ENCODE data around the gene UNC45A. TPM values are rescaled to one million over a fixed set of nuclear protein-coding genes. Genes with fewer than 3 reads are reported as not detected.

UNC45A gene
- total RNA-seq, 4 donors from 2014 or later: 38.7 to 76.0 (median 64.2) TPM

DNA sequence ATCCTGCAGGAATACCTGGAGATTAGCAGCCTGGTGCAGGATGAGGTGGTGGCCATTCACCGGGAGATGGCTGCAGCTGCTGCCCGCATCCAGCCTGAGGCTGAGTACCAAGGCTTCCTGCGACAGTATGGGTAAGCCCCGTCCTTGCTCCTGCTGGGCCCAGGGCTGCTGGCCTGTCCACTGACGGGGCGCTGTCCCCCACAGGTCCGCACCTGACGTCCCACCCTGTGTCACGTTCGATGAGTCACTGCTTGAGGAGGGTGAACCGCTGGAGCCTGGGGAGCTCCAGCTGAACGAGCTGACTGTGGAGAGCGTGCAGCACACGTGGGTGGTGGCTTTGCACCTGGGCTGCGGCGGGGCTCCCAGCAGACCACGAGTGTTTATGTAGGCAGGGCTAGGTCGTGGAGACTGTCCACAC is 45.8 kb upstream of the UNC45A start:
- Histone ChIP-seq H3K36me3 (peaks cover 16 to 64% (median 29%) of the 10 kb centered on the region in 3 donors), H3K4me1 (peaks cover 18 to 27% (median 23%) of the 10 kb centered on the region in 3 donors), H3K27ac (no peak overlapping the region), H3K27me3 (no peaks in the 10 kb centered on the region), H3K9me3 (no peaks in the 10 kb centered on the region), H3K4me3 (no peak overlapping the region)
- 92% methylated on average over 2 of the region's 18 CpGs; no CpG with 5 or more reads in 1 of the 2 donors for WGBS, 2 donors
- DNase-seq: no peak
- TF ChIP-seq POLR2A (IDR thresholded peaks at IDR 0.05): no peak
- no peak for TF ChIP-seq CTCF (IDR thresholded peaks at IDR 0.05)
- intact Hi-C loops (cut with DNase I): loop anchor here (5.0 to 10.0 kb wide), 2 partner anchors 175 to 242 kb away; partner anchors contain the start of gene BLM

DNA sequence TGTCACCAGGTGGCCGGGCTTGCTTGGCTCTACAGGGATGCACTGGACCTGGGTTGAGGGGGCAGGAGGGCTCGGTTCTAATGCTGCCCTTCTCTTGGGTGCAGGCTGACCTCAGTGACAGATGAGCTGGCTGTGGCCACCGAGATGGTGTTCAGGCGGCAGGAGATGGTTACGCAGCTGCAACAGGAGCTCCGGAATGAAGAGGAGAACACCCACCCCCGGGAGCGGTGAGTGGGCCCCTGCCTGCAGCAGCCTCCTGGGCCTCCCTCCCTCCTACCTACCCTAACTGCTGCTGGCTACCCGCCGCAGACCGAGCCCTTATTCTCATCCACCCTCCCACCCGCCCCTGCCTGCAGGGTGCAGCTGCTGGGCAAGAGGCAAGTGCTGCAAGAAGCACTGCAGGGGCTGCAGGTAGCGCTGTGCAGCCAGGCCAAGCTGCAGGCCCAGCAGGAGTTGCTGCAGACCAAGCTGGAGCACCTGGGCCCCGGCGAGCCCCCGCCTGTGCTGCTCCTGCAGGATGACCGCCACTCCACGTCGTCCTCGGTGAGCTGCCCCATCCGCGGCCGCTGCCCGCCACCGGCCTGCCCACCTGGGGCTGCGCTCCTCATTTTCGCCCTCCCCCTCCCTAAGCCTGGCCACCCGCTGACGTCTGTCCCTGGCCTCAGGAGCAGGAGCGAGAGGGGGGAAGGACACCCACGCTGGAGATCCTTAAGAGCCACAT is 45.2 kb upstream of the UNC45A start:
- peaks cover 16 to 69% (median 29%) of the 10 kb centered on the region in 3 donors for H3K36me3 ChIP-seq
- H3K27me3 ChIP-seq: no peaks in the 10 kb centered on the region
- no peak for DNase-seq
- H3K27ac ChIP-seq: no peak overlapping the region
- no peak for TF ChIP-seq CTCF (IDR thresholded peaks at IDR 0.05)
- no peak for TF ChIP-seq POLR2A (IDR thresholded peaks at IDR 0.05)
- peaks cover 16 to 21% (median 17%) of the 10 kb centered on the region in 3 donors for H3K4me1 ChIP-seq
- no peak overlapping the region for H3K4me3 ChIP-seq
- H3K9me3 ChIP-seq: no peaks in the 10 kb centered on the region
- 87% methylated on average over 17 of the region's 31 CpGs; no CpG with 5 or more reads in 1 of the 2 donors for WGBS, 2 donors
- intact Hi-C loops (cut with DNase I): loop anchor here (5.0 to 10.0 kb wide), 2 partner anchors 175 to 243 kb away; partner anchors contain the start of gene BLM

DNA sequence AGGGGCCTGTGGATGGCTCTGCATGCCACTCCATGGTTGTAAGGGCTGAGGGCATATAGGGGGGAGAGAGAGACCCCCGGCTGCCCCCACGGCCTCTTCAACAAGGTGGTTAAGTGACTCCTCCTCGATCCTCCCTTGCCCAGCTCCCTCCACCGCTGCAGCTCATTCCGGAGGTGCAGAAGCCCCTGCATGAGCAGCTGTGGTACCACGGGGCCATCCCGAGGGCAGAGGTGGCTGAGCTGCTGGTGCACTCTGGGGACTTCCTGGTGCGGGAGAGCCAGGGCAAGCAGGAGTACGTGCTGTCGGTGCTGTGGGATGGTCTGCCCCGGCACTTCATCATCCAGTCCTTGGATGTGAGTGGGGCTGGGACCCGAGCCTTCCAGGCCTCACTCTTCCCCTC is 44.2 kb upstream of the UNC45A start:
- no peak for DNase-seq
- no CpG with 5 or more reads among the region's 12 CpGs for WGBS, 2 donors

GRCh38 chr15:90891346-90891949 is 43.6 kb upstream of the UNC45A start:
- H3K27ac ChIP-seq: no peak overlapping the region
- no peaks in the 10 kb centered on the region for H3K9me3 ChIP-seq
- no peak overlapping the region for H3K4me3 ChIP-seq
- H3K4me1 ChIP-seq: peaks cover under 1 to 6% (median 3%) of the 10 kb centered on the region in 3 donors
- H3K27me3 ChIP-seq: no peaks in the 10 kb centered on the region
- TF ChIP-seq CTCF (IDR thresholded peaks at IDR 0.05) (no peak), POLR2A (IDR thresholded peaks at IDR 0.05) (no peak)
- DNase-seq: no peak
- intact Hi-C loops (cut with DNase I): no loop called here
- WGBS, 2 donors: 100% methylated on average over 1 of the region's 8 CpGs; no CpG with 5 or more reads in 1 of the 2 donors
- peaks cover 16 to 78% (median 29%) of the 10 kb centered on the region in 3 donors for H3K36me3 ChIP-seq

More for the DNA sequence above, 44.2 kb upstream of the UNC45A start:
- intact Hi-C loops (cut with DNase I): no loop called here
- H3K27ac ChIP-seq: no peak overlapping the region
- H3K27me3 ChIP-seq: no peaks in the 10 kb centered on the region
- H3K9me3 ChIP-seq: no peaks in the 10 kb centered on the region
- no peak overlapping the region for H3K4me3 ChIP-seq
- peaks cover 7 to 12% (median 9%) of the 10 kb centered on the region in 3 donors for H3K4me1 ChIP-seq
- H3K36me3 ChIP-seq: peaks cover 16 to 77% (median 29%) of the 10 kb centered on the region in 3 donors
- no peak for TF ChIP-seq CTCF (IDR thresholded peaks at IDR 0.05)
- TF ChIP-seq POLR2A (IDR thresholded peaks at IDR 0.05): no peak

DNA sequence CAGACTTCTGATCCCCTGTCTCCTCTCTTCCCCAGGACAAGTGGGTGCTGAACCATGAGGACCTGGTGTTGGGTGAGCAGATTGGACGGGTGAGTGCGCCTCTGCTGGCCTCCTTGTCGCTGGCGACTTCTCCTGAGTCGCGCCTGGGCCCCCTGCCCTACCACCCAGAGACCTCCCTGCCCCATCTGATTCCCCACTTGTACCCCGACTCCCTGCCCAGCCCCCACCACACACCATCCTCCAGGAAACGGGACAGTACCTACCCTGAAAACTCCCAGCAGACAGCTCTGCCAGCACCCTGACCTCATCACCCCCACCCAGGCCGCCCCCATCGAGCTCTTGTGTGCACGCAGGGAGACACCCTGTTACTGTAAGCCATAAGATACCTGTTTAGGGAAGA is 43.1 kb upstream of the UNC45A start:
- no peak for TF ChIP-seq POLR2A (IDR thresholded peaks at IDR 0.05)
- no peak for TF ChIP-seq CTCF (IDR thresholded peaks at IDR 0.05)
- H3K9me3 ChIP-seq: no peaks in the 10 kb centered on the region
- no peak overlapping the region for H3K4me3 ChIP-seq
- intact Hi-C loops (cut with DNase I): no loop called here
- H3K27ac ChIP-seq: no peak overlapping the region
- no peaks in the 10 kb centered on the region for H3K27me3 ChIP-seq
- no peak for DNase-seq
- H3K36me3 ChIP-seq: peaks cover 16 to 73% (median 29%) of the 10 kb centered on the region in 3 donors
- H3K4me1 ChIP-seq: no peaks in the 10 kb centered on the region
- WGBS, 2 donors: 93 to 94% methylated on average over 3 of the region's 11 CpGs
